Left renal pelvis (tissue), 4 donors: ENCODE results near the gene CUL5. TPM values are rescaled to one million over a fixed set of nuclear protein-coding genes. Genes with fewer than 3 reads are reported as not detected.
"Not testable (repeated sequence)": the region's sequence is repeated elsewhere in the genome, so short reads cannot be mapped to it uniquely, and the experiment has no call there.

ENCODE experiments used
- DNase-seq, 4 donors: peaks; one replicate each; pipeline ENCODE4 v3.0.0-alpha.2; 2013; ENCODE audit warnings: low read depth in 4 of 4, low spot score in 3 of 4
- polyA plus RNA-seq, 4 donors: library from polyadenylated mRNA; unstranded; fragments of 120-200 nt; gene quantifications; one replicate each; pipeline ENCODE4 v1.2.1, GENCODE V29; 2013; ENCODE audit not compliant: insufficient read length in 4 of 4

CUL5 gene
- polyA plus RNA-seq, 4 donors = 27.8 to 50.7 (median 46.2) TPM

DNA sequence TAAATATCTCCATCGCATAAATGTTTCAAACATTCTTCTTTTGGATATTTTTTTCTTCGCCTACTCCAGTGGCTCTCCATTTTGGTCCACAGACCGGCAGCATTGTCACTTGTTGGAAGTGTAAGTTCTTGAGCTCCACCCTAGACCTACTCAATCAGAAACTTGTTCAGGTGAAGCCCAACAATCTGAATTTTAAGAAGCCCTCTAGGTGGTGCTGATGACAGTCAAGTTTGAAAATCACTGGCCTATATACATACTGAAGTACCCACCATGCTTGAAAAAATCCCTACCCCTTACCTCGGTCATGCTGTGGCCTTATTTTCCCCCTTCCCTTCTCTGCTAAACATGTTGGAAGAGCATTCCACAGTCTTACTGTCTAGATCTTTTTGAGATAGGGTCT is 102.4 kb downstream of the CUL5 start:
- no peak for DNase-seq

DNA sequence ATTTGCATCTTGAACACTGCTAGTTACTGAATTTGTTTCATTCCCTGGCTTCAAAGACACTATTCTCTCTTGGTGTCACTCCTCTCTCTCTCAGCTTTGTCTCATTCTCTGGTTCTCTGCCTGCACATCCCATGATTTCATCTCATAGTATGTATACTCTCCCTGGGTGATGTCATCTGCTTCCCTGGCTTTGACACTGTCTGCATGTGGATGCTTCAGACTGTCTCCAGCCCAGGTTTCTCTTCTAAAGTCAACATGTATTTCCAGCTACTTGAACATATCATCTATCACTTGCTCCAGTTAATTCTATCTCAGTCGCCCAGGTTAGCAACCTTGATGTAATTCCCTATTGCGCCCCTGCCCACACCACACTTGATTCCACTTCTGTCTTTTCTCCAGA is 103.4 kb downstream of the CUL5 start:
- peak in 1 of 4 donors; percentile 15 for DNase-seq

DNA sequence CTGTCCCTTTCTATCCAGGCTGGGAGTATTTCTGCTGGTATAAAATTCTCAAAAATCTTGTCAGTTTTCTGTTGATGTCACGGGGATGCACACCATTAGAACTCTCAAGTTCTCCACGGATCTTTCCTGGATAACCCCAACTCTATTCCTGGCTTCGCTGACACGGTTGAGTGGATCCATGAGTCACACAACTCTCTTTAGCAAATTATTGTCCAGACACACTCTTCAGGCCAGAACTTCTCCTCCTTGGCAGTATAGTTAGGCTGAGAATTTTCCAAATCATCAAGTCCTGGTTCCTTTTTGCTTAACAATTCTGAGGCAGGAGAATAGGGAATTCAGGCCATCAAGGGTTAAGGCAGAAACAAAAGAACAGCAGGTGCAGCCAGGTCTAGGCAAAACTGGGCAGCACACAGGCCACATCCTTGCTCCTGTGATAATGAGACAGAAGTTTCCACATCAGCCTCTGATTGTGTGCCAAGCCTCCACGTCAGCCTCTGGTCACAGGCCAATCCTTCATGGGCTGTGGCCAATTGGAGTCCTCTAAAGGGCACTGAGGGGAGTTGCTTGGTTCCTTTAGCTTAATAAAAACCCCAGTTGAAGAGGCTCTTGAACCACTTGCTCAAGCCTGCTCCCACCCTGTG is 106.9 kb downstream of the CUL5 start:
- DNase-seq = peak in 2 of 4 donors; percentile 32 to 36

- DNase-seq = peak in 1 of 4 donors; percentile 11
Measured at GRCh38 chr11:108117746-108118371, 109.2 kb downstream of the CUL5 start.

DNA sequence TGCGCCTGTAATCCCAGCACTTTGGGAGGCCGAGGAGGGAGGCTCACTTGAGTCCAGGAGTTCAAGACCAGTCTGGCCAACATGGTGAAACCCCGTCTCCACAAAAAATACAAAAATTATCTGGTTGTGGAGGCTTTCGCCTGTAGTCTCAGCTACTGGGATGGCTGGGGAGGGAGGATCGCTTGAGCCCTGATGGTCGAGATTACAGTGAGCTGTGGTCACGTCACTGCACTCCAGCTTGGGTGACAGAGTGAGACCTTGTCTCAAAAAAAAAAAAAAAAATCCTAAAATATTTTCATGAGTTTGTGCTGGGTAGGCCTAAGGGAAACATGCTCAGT is 112.2 kb downstream of the CUL5 start:
- DNase-seq = not testable (repeated sequence)

- peak; percentile 69 to 82 (median 80) for DNase-seq
Measured at GRCh38 chr11:108121274-108122155, 112.8 kb downstream of the CUL5 start, which contains the start of gene ACAT1. Gene ACAT1, plus strand, starts transcription at chr11:108121567. Its CDS starts 40 bp downstream, at chr11:108121607.

DNA sequence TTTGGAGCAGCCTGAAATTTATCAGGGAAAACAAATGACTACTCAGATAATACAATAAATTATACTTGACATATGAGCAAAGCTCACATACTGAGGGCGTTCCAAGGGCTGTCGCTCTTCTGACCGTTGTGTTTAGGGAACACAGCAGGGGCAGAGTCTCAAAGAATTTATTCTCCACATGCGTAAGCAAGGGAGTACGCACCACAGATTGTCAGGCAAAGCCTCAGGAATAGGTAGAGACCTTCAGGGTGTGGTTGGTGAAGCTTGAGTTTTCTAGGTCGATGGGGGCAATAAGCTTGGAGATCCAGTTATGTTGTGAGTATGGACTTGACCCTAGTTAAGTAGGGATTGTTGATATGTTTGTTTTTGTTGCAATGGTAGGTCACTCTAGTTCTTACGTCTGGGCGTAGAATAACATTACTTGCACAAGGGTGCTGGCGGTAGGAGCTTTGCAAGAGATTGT is 113.5 kb downstream of the CUL5 start:
- peak in 1 of 4 donors; percentile 7 for DNase-seq

GRCh38 chr11:108125096-108125495 is 116.4 kb downstream of the CUL5 start:
- DNase-seq = no peak

DNA sequence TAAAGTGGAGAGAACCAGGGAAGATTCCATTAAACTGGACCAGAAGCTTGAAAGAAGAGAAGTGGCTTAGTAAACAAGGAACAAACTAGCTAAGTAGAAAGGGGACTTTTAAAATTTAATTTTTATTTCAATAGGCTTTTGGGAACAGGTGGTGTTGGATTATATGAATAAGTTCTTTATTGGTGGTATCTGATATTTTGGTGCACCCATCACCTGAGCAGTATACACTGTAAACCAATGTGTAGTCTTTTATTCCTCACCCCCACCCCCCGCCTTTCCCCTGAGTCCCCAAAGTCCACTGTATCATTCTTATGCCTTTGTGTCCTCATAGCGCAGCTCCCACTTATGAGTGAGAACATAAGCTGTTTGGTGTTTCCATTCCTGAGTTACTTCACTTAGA is 120.1 kb downstream of the CUL5 start:
- DNase-seq = no peak

- DNase-seq = no peak
Measured at GRCh38 chr11:108131993-108132392, 123.3 kb downstream of the CUL5 start.

GRCh38 chr11:108132993-108133538 is 124.4 kb downstream of the CUL5 start:
- DNase-seq = not testable (repeated sequence)

DNA sequence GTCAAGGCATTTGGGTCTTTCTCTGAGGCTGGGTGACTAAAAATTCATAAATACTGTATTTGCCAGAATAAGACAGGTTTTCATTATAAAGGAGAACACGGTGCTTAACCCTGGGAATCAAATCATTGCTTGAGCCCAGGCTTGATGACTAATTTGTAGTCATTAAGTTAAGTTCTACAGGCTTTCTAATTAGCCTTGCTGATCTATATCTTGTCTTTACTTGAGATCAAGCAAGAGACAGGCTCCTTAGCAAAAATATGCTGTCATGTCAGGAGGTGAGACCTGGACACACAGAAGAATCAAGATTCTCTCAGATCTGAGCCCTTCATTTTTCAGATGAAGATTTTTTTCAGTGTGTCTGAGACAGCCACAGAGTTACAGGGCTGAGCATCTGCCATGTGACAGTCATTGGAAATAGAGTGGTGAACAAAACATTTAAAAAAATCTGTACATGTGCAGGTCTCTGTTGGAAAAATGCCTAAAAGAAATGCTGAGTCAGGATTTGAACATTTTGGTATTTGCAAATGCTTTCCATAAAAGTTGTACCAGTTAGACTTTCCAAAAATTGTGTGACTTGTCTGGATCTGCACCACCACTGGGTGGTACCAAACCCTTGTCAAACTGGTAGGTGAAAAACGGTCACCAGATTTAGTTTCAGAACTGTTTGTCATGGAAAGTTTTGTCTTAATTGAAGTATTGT is 127.3 kb downstream of the CUL5 start:
- DNase-seq = no peak

DNA sequence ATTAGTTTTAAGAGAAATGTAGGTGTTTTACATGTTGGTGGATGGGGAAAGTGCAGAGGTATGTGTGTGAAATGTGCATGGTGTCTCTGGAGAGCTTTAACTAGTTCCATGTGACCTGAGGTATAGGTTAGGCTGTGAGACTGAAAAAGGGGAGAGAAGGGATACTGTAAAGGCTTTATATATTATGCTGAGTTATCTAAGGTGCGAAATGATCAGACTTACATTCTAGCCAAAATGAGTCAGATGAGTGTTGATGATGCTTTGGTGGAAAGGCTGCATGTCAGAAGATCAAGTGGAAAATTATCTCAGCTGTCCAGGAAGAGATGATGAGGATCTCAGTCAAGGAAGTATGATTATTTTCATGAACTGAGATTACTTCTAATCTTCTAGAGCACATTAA is 128.5 kb downstream of the CUL5 start:
- DNase-seq = no peak

DNA sequence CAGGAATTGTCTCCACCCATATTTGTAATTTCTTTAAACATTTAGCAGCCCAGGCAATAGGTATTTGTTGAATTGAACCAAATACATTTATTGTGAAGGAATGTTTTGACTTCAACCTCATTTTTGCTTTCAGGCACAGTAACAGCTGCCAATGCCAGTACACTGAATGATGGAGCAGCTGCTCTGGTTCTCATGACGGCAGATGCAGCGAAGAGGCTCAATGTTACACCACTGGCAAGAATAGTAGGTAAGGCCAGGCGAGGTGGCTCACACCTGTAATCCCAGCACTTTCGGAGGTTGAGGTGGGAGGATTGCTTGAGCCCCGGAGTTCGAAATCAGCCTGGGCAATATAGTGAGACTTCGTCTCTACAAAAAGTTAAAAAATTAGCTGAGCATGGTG is 133.6 kb downstream of the CUL5 start:
- DNase-seq = no peak

GRCh38 chr11:108144615-108145014 is 135.9 kb downstream of the CUL5 start:
- no peak for DNase-seq

DNA sequence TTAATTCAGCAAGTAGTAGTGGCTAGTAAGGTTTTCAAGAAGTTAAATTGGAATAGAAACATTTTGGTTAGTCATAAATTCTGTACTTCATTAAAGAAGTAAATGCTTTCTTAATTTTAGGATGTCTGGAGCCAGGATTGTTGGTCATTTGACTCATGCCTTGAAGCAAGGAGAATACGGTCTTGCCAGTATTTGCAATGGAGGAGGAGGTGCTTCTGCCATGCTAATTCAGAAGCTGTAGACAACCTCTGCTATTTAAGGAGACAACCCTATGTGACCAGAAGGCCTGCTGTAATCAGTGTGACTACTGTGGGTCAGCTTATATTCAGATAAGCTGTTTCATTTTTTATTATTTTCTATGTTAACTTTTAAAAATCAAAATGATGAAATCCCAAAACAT is 138.5 kb downstream of the CUL5 start:
- DNase-seq = no peak

DNA sequence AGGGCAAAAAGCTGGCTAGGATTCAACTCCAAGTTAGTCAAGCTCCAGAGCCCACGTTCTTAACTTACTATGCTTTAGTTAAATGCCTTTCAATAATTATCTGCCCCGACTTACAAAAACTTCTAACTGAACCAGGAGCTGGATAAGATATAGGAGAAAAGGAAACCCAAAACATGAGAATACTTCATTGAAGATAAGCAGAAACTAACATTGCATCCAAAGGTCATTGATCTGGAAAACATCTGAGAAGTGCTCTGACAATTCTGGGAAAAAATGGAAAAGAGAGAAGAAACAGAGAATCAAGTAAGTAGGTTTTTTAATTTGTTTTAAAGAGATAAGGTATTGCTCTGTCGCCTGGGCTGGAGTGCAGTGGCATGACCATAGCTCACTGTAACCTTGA is 139.9 kb downstream of the CUL5 start:
- DNase-seq = no peak

DNA sequence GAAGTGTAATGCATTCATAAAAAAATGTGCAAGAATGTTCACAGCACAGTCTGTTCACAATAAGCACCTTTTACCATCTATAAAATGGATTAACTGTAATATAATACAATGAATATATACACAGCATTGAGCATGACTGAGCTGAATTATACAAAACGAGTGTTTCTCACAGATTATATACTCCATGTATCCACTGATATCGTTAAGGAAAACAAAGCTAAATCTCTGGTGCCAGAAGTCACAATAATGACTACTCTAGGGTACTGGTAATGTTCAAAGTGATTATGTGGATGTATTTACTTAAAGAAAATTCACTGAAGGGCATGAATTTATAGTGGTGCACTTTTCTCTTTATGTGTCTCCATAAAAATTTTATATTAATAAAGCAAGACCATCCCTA is 145.9 kb downstream of the CUL5 start:
- DNase-seq = no peak
